Hippocampal formation (tissue), 2 donors: ENCODE measurements around the gene LY86.
"Not testable (repeated sequence)": the region's sequence is repeated elsewhere in the genome, so short reads cannot be mapped to it uniquely, and the experiment has no call there.

Experiments
- DNase-seq, 2 donors: peaks; one replicate each; lab custom pipeline; 2025; lab: John Stamatoyannopoulos, UW

The LY86 gene

DNA sequence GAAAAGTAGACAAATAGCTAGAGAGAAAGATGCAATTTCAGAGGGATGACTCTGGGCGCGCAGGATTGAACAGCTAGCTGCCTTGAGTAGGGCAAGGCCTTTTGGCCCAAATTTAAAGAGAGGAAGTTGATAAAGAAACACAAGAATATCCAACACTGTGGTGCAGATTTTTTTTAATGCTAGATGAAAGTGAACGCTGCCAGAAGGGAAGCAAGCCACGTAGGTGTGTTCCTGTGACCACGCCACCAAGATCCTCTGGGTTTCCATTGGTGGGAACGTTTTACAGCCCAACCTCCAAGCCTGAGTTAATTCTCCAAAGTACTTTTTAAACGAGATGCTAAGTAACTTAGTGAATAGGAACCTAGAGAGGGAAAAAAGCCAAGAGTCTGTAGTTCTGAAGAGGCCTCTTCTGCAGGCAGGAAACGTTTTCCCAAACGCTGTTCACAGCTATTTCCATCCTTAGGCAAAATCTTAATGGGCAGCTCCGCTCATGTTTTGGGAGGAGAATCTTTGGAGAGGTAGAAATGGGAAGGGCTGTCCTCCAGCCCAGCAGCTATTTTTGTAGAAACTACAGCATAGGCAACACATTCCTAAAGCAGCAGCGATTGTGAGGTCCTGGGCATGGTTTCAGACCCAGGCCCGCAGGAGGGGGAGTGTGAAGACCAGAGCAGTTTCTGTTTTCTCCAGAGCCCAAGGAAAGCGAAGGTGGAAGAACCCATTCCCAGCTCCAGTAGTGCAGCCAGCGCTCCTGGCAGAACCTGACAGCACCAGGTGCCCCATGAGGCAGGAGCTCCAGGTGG lies 8.2 kb downstream of the LY86 start:
- no peak for DNase-seq

GRCh38 chr6:6597682-6598081 lies 9.2 kb downstream of the LY86 start:
- no peak for DNase-seq

DNA sequence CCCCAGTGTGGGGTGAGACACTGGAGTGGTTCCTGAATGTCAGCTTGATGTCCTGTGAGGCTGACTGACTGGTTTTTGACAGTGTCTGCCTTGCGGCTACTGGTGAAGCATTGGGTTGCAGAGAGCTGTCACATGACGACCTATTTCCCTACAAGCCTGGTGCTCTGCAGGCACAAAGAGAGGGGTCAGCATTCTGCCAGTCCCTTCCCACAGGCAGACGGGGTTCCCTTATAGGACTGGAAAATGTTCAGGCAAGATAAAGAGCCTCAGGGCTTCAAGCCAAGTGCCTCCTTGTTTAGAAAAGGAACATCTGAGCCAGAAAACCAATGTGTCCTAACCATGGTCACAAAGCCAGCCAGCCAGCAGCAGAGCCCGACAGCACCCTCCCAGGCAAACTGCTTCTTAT lies 11.0 kb downstream of the LY86 start:
- DNase-seq = peak; percentile 47 to 54

- no peak for DNase-seq
These were observed 12.4 kb downstream of the LY86 start for GRCh38 chr6:6600875-6601274.

- DNase-seq = no peak
These were observed 13.7 kb downstream of the LY86 start for GRCh38 chr6:6602262-6602661.

DNA sequence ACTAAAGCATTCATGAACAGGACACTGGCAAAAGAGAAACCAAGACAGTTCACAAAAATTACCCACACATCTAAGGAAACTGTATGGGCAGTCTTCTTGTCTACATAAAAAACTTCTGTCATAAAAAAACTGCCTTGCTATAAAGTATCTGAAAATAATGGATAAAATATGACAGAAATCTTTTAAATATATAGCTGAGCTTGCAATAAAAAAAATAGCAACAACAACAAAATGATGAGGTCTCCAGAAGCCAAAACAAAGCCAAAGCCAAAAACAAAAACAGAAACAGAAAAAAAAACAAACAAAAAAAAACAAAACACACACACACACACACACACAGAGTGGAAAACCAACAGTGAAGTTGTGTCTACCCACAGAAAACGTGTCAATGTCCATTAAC lies 14.8 kb downstream of the LY86 start:
- DNase-seq = no peak

- DNase-seq = no peak
These were observed 15.5 kb downstream of the LY86 start for GRCh38 chr6:6604015-6604414.

- DNase-seq = no peak
These were observed 16.0 kb downstream of the LY86 start for GRCh38 chr6:6604566-6604965.

DNA sequence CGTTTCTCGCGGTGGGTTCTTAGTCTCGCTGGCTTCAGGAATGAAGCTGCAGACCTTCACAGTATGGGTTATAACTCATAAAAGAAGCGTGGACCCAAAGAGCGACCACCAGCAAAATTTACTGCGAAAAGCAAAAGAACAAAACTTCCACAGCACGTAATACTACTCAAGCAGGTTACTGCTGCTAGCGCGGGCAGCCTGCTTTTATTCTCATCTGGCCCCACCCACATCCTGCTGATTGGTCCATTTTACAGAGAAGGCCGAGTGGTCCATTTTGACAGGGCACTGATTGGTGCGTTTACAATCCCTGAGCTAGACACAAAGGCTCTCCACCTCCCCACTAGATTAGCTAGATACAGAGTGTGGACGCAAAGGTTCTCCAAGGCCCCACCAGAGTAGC lies 17.4 kb downstream of the LY86 start:
- no peak for DNase-seq

GRCh38 chr6:6606391-6607030 lies 18.0 kb downstream of the LY86 start:
- DNase-seq = not testable (repeated sequence)

- DNase-seq = no peak
These were observed 20.9 kb downstream of the LY86 start for GRCh38 chr6:6609450-6609849.

DNA sequence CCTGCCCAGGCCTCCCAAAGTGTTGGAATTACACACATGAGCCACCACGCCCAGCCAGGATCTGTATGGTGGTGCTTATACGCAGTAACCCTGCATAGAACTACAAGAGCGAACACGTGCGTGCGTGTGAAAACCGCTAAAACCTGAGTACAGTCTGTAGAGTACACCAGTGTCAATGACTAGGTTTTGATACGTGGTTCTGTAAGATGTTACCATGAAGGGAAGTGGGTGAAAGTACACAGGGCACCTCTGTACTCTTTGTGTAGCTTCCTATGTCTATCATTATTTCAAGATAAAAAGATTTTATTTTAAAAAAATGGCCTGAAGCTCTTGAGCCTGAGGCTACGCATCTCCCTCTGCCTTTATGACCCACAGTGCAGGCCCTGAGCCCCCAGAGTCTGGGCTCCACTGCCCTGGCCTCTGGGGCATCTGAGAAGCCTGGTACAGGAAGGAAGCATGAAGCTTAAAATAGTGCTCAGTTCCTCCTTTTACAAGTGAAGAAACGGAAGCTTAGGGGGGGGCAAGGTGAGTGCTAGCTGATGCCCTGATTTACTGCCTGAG lies 21.6 kb downstream of the LY86 start:
- DNase-seq = no peak

GRCh38 chr6:6611486-6611885 lies 23.0 kb downstream of the LY86 start:
- no peak for DNase-seq

DNA sequence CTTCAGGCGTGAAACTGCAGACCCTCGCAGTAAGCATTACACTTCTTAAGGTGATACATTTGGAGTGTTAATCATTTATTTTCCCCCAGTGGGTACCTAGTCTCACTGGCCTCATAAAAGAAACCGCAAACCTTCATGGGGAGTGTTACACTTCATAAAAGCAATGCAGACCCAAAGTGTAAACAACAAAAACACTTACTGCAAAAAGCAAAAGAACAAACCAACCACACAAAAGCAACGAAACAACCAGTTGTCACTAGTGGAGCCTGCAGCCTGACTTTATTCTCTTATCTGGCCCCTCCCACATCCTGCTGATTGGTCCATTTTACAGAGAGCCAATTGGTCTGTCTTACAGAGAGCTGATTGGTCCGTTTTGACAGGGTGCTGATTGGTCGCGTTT lies 23.8 kb downstream of the LY86 start:
- DNase-seq = no peak

- DNase-seq = not testable (repeated sequence)
These were observed 24.7 kb downstream of the LY86 start for GRCh38 chr6:6613103-6613718.

GRCh38 chr6:6614096-6614982 lies 25.8 kb downstream of the LY86 start:
- peak in 1 of 2 donors; percentile 50 for DNase-seq

GRCh38 chr6:6614983-6615349 lies 26.4 kb downstream of the LY86 start:
- DNase-seq = no peak

DNA sequence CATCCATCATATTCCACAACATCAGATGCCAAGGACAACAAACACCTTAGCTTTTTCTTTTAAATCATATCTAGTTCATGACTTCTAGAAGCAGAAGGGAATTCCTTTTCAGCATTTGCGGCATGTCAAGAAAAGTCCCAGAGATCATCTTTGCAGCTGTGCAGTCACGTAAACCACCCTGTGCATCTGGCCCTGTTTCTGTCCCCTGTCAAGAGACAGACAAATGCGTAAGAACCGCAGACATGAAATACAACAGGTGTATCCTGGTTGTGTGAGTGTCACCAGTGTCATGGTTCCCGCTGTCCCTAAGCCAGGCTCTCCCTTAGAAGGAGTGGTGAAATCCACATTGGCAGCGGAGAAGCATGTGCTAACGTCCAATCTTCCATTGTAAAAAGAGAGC lies 28.1 kb downstream of the LY86 start:
- DNase-seq = no peak

GRCh38 chr6:6619021-6619794 lies 30.7 kb downstream of the LY86 start:
- no peak for DNase-seq

DNA sequence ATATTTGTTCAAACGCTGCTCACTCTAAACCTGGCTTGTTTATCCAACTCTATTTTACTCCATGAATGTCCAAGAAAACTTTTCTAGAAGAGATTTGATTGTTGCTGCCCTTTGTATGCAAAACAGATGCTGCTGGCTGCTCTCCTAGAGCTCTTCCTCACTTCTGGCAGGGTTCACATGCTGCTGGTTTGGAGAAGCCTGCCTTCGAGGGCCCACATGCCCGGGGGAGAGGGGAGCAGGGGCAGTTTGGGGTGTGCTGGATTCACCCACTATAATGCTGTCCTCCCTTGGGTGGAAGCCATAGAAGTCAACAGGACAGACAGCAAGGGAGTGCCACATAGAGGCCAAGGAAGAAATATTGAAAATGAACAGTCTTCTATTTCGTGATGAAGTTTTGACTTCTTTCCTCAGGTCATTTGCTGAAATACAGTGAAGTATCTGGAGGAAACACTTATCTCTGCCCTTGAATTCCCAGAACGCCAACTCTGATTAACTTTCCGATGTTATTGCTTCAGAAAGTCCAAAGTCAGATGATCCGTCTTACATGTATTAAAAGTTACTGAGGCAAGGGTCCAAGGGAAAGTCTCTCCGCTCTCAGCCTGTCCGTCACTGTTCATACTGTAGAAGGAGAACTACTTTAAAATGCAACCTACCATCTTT lies 32.4 kb downstream of the LY86 start:
- no peak for DNase-seq

GRCh38 chr6:6622501-6622900 lies 34.0 kb downstream of the LY86 start:
- DNase-seq = peak in 1 of 2 donors; percentile 33
